Testis (tissue), 2 donors: ENCODE measurements around the gene CUX1.

Source experiments
- CTCF ChIP-seq, 3 experiments: fragments of 450-650 bp in 2 of 3; fragments of 200-600 bp in 1 of 3; sonication (generic) in 1 of 3; IDR thresholded peaks; one replicate each; pipeline ENCODE4 v1.5.1; 2016 to 2019; ENCODE audit warnings: antibody characterized with exemption in 3 of 3, mild to moderate bottlenecking in 2 of 3, moderate library complexity in 1 of 3
- POLR2A ChIP-seq: fragments of 450-650 bp; IDR thresholded peaks from one replicate; pipeline ENCODE4 v1.6.1; 2017; ENCODE audit warnings: antibody characterized with exemption, mild to moderate bottlenecking, moderate library complexity

- TF ChIP-seq POLR2A (no peak), CTCF (IDR thresholded peaks at IDR 0.05) (no peak)
These were observed 441.3 kb downstream of the CUX1 start for GRCh38 chr7:102258749-102259107.
